Gastroesophageal sphincter (tissue), 3 donors: Measurements from ENCODE around the gene TBC1D20.

Source experiments
- CTCF ChIP-seq, 4 experiments: fragments of 200-600 bp in 2 of 4; fragments of 450-650 bp in 2 of 4; sonication (generic) in 1 of 4; IDR thresholded peaks; one replicate each; pipeline ENCODE4 v1.5.1; 2017 to 2019; ENCODE audit warnings: antibody characterized with exemption in 4 of 4, mild to moderate bottlenecking in 2 of 4, moderate library complexity in 2 of 4
- POLR2A ChIP-seq, 2 donors: fragments of 450-650 bp; IDR thresholded peaks; one replicate each; pipeline ENCODE4 v1.6.1; 2017; ENCODE audit warnings: antibody characterized with exemption in 2 of 2, mild to moderate bottlenecking in 2 of 2, moderate library complexity in 1 of 2

GRCh38 chr20:420721-421574 is 41.4 kb downstream of the TBC1D20 start:
- TF ChIP-seq CTCF (IDR thresholded peaks at IDR 0.05): no peak
- no peak for TF ChIP-seq POLR2A (IDR thresholded peaks at IDR 0.05)
